H1 (cell line): Measurements from ENCODE around the gene PPP1R14C. TPM values are rescaled to one million over a fixed set of nuclear protein-coding genes. Genes with fewer than 3 reads are reported as not detected.

Source experiments
- ASH2L ChIP-seq: fragments of 200-600, 300-600 bp; sonication (generic); IDR thresholded peaks from one replicate; pipeline ENCODE4 v1.7.1; 2017; ENCODE audit warnings: low read length
- CREB1 ChIP-seq: IDR thresholded peaks from 2 replicates; pipeline ENCODE4 v1.6.1; 2012; ENCODE audit warnings: inconsistent platforms
- HDAC2 ChIP-seq, 2 experiments: fragments of 300-600 bp in 1 of 2; sonication (generic) in 1 of 2; IDR thresholded peaks; 2 replicates each; pipeline ENCODE4 v1.6.1; 2011 to 2012; ENCODE audit warnings: low read depth in 2 of 2, low read length in 2 of 2, mild to moderate bottlenecking in 2 of 2, moderate library complexity in 2 of 2, borderline replicate concordance in 1 of 2, inconsistent platforms in 1 of 2
- NRF1 ChIP-seq: IDR thresholded peaks from 2 replicates; pipeline ENCODE4 v1.6.1; 2011; ENCODE audit warnings: mild to moderate bottlenecking, low read depth, low read length, improper control_type of control experiment
- POU5F1 ChIP-seq: IDR thresholded peaks from 2 replicates; pipeline ENCODE4 v1.6.1; 2011; ENCODE audit warnings: low read depth, mild to moderate bottlenecking, low read length, moderate library complexity
- polyA plus RNA-seq, 7 experiments: library from polyadenylated mRNA; depleted of rRNA in 3 of 7; stranded (reverse) in 5 of 7; unstranded in 2 of 7; fragments of >200 nt in 5 of 7; fragments of 200-250 nt in 2 of 7; gene quantifications; 1 replicate in 5 of 7; 2 replicates in 1 of 7; 4 replicates in 1 of 7; pipeline versions ENCODE4 v1.2.1 to v1.2.3, GENCODE V29; 2011 to 2013; ENCODE audit warnings: missing spikeins in 2 of 7, mixed read lengths in 2 of 7
- total RNA-seq: library from RNA; stranded (reverse); fragmentation: NEBNext Ultra II Directional; extraction: Animal tissue kit (Norgen Biotek cat#: 25700); gene quantifications from 2 replicates; pipeline ENCODE4 v1.2.1, GENCODE V29; 2021

PPP1R14C gene
- total and polyA plus RNA-seq, 2 of the 8 experiments (the other 6 are each of a cell fraction or from before 2014, with no cell fraction given): 0.30 to 0.61 TPM

- TF ChIP-seq NRF1: no peak
- TF ChIP-seq ASH2L: no peak
- no peak for TF ChIP-seq CREB1
- TF ChIP-seq POU5F1: no peak
- TF ChIP-seq HDAC2 (IDR thresholded peaks at IDR 0.05; ENCODE audit: borderline replicate concordance in 1 of 2, low read depth in 2 of 2, low read length in 2 of 2): no peak
These were observed 100.9 kb downstream of the PPP1R14C start (continued) for GRCh38 chr6:150243620-150244314.
